NCI-H345 treated with DMSO at 0.1 percent for 48 hours (cell line): ENCODE data around the gene SHLD3.
A peak's percentile ranks its signal among the peaks of the same experiment; 100 is the strongest.
"Not testable (repeated sequence)": the region's sequence is repeated elsewhere in the genome, so short reads cannot be mapped to it uniquely, and the experiment has no call there.

Source experiments
- DNase-seq: peaks from one replicate; lab custom pipeline; 2025; ENCODE audit not compliant: unreplicated experiment; lab: John Stamatoyannopoulos, UW

The SHLD3 gene, protein sequence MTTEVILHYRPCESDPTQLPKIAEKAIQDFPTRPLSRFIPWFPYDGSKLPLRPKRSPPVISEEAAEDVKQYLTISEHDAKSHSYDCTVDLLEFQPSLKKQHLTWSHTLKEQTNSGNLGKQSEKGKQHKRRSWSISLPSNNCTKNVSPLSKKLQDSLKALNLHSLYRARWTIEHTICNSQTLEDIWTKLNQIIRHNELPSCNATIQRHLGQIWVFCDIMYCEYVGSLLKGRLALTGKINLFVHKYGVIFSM

DNA sequence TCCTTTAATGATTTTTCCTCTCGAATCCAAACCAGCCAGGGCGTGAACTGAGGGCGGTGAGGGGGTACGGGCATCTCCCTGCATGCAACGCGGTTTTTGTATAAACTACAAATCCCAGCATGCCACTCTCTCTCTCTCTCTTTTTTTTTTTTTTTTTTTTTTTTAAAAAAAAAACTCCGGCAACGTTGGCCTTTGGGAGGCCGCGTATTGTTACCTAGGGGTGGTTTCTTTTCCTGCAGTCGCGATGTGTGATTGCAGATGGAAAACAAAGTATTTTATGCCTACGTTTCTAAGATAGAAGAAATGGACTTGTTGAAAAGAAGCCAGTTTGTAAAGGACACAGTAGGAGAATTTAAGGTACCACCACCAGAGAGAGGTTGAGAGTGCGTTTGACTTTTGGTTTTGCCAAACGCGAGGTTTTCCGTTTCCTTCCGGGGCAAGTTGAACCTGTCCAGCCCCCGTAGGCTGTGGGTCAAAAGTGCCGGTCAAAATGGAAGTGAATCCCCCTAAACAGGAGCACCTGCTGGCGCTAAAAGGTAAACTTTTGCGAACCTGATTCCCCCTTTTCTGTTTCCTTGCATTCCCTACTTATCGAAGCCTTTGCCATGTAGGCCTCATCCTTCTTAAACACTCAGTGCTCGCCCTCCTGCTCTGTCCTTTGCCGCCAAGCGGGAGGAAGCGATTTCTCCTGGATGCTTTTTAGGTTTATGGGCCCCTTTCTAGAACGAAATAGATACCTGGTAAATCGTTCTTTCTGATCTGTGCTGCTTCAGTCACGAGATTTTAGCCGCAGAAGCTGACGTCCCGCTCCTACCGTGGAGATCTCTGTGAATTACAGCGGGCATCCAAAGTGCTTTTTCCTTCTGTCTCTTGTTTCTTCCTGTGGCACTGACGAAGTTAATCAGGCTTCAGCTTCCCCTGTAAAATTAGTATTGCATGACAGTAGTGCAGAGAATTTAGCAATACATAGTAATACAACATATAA, at the start of gene SHLD3, which contains the start of gene TRAPPC13:
Gene SHLD3 (plus strand): TSS at position 457 of the 985 bp plus-strand sequence. CDS start 4,561 bp downstream, outside the sequence.
Gene TRAPPC13 (plus strand): TSS at position 457 of the 985 bp plus-strand sequence. CDS start 34 bp downstream, at position 491.
- DNase-seq = peak; percentile 93

DNA sequence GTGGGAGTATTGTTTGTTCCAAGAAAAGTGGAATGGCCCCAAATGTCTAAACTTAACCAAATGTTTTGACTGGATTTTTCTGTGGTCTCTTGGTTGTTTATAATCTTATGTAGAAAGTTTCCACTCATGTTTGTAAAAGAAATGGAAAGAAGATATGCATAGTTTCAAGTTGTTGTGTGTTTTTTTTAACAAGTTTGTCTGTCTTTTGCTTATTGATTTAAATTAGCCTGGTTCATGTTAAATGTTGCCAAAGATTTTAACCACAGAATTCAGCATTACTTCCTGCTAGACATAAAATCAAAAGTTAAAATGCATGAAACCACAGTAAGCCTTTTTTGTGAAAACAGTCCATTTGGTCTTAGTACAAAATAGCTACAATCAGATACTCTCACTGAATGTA, 47.7 kb upstream of the SHLD3 start:
- no peak for DNase-seq

DNA sequence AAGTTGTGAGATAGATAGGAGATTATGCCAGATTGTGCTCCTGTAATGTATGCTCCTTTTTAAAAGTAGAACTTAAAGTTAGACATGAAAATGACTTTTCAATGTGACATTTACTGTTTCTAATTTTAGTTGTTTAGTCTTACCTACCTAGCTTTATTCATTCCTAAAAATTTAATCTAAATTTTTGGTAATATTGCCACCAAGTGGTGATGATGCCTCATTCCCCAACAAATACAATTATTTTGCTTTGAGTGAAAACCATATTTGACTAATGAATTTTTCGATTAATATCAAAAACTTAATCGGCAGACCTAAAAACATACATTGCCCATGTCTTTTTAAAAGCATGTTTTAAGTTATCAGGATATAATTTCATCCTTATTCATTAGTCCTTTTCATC, 36.1 kb upstream of the SHLD3 start:
- no peak for DNase-seq

DNA sequence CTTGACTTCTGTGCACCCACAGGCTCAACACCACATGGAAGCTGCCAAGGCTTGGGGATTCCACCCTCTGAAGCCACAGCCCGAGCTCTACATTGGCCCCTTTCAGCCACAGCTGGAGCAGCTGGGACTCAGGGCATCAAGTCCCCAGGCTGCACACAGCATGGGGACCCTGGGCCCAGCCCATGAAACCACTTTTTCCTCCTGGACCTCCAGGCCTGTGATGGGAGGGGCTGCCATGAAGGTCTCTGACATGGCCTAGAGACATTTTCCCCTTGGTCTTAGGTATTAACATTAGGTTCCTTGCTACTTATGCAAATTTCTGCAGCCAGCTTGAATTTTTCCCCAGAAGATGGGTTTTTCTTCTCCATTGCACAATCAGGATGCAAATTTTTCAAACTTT, 23.1 kb upstream of the SHLD3 start:
- not testable (repeated sequence) for DNase-seq

DNA sequence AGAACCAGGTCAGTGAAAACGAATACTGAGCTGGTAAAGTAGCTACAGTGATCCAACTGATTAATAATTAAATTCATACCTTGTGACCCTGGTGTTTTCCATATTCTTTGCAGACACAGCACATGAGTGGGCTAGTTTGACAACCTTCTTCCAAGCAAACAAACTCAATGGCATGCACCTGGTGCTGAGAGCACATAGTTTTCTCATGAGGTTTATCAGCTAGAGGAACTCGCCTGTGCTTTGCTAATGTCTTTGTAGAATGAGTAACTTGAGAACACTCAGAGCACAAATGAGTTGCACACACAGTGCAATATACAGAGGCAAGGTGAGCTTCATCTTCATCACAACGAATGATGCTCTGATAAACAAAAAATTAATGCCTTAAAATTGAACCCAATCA, 13.3 kb upstream of the SHLD3 start:
- DNase-seq = no peak

DNA sequence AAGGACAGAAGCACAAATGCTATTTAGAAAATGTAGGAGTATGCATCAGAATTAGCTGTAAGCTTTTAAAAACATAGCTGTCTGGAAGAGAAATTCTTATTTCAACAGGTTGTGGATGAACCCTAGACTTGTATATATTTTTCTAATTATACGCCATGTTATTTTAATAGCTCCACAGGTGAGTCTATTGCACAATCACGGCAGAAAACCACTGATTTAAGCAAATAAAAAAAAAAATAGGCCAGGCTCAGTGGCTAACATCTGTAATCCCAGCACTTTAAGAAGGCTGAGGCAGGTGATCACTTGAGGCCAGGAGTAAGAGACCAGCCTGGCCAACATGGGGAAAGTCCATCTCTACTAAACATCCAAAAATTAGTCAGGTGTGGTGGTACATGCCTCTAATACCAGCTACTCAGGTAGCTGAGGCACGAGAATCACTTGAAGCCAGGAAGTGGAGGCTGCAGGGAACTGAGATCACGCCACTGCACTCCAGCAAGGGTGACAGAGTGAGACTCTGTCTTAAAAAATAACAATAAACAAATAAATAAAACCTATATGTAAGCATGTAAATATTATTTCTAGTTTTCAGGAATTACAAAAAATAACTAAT, 12.4 kb upstream of the SHLD3 start:
- no peak for DNase-seq

DNA sequence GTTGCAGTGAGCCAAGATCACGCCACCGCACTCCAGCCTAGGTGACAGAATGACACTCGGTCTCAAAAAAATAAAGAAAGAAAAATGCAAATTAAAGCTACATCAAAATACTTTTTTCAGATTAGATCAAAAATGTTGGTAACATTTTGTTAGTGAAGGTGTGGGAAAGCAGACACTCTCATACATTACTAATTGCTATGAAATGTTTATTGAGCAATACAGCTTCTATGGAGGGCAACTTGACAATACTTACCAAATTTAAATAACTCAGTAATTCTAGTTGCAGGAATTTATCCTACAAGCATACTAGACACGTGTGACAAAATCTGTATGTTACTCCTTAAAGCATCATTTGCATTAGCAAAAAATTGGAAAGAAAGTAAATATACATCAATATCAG, 4.8 kb upstream of the SHLD3 start:
- no peak for DNase-seq

DNA sequence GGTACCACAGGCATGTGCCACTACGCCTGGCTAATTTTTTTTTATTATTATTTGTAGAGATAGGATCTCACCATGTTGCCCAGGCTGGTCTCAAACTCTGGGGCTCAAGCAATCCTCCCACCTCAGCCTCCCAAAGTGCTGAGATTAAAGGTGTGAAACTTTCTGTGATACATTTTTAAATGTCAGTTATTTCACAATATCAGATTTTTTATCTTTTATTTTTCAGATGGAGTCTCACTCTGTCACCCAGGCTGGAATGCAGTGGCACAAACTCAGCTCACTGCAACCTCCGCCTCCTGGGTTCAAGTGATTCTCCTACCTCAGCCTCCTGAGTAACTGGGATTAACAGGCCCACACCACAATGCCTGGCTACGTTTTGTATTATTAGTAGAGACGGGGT, 2.9 kb upstream of the SHLD3 start:
- not testable (repeated sequence) for DNase-seq

DNA sequence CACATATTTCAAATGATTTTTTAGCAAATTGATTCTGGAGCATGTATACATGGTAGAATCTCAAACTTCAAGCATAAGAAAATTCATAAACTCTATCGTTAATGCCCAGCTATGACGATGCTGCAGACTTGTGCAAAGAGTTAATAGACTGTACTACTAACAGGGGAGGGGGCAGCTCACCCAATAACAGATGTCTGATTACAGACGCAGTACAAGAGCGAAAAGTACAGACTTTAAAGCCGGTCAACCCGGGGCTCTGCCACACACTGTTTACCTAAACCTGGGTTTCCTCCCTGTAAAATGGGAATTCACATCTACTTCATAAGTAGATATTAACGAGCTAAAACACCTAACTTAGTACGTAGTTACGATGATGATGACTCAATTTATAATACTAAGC, 1.3 kb upstream of the SHLD3 start:
- no peak for DNase-seq

DNA sequence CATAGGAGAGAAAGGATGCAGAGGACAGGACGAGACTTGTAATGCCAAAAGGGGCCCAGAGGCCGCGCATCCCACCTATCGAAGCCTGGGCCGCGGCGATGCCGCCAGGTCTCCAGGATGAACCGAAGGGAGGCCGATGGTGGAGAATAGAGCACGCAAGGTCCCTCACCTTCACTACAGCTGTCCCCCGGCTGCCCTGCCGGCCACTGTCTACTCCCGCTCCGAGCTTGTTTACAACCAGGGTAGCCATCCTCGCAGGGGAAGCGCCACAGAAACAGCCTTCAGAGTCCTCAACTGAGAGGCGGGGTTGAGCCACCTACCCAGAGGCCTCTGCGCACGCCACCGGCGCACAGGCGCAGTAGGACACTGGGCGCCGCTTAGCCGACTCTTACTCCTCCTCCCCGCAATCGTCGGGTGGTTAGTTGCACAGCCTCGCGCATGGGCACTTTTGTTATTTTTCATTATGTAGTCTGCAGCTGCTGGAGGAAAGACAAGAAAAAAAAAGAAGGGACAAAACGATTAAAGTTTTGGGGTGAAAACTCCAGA, 729 bp upstream of the SHLD3 start, which contains the start of gene TRIM23:
Gene TRIM23 (minus strand): TSS at position 309 of the 546 bp plus-strand sequence. CDS start 59 bp downstream, at position 250.
- DNase-seq = peak; percentile 93

DNA sequence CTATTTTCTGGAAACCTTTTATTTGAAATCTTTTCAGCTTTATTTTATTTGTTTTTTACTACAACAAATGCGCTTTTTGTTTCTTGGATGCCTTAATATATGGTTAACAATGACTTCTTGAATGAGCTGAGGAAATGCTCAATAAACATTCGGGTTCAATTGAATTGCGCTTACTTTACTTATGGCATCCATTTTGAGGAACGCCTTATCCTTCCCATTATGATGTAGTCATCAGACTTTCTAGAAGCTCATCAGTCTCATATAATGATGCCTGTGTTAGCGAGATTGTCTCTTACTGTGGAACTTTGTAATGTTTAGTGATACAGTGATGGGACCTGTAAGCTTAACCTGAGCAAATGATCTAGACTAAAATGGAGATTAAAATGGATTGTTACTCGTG, 916 bp downstream of the SHLD3 start:
- DNase-seq = no peak

DNA sequence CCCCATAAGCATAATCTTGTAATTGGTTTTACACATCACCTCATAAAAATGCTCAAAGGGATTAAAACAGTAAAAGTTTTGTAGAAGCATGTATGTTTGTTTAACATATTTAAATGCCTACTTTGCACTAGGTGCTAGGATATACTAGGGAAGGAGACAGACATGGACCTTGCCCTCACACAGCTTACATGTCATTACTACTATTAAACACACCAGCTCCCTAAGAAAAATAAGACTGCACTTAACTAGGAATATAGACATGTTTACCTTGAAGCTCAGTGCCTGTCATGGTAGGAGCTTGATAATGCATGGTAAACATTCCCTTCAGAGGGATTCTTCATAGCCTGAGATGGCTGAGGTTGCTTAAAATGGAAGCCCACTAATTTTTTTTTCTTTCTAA, 6.2 kb downstream of the SHLD3 start:
- DNase-seq = no peak

DNA sequence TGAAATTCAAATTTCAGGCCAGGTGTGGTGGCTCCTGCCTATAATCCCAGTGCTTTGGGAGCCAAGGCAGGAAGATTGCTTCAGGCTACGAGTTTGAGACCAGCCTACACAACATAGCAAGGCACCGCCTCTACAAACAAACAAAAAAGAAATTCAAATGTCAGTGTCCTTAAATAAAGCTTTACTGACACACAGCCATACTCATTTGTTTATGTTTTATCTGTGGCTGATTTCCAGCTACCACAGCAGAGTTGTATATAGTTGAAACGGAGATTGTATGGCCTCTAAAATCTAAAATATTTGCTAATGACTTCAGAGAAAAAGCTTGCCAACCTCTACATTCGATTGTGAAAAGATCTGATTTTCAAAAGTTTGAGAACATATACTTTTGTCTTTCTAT, 15.4 kb downstream of the SHLD3 start:
- no peak for DNase-seq

DNA sequence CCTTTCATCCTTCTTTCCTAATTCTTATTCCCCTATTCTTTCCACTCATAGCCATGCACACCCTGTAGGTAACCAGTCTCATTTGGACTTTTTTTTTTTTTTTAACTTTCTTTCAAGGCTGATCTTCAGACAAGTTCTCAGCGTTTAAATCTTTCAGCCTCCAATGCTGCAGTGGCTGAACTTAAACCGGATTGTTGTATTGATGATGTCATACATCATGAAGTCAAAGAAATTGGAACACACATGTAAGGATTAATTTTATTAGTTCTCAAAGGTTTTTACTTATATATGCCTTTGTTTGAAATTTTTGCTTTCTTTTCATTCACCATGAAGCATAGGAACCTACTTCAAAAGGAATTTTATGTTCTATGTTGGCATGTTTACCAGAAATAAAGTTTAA, 22.1 kb downstream of the SHLD3 start:
- no peak for DNase-seq

DNA sequence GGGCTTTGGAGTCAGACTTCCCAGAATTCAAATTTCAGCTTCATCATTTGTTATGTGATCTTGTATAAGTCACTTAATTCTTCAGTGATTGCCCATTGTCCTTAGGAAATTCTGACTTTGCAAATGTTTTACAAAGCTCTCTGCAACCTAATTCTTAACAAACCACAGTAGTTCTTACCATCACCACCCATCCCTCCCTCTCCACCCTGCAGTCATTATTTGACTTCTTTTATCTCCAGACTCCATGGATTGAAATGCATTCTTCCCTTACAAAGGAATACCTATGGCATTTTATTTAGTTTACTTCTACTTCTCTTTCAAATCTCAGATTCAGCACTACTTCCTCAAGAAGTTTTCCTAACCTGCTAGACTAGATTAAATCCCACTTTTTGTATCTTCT, 23.1 kb downstream of the SHLD3 start:
- no peak for DNase-seq

DNA sequence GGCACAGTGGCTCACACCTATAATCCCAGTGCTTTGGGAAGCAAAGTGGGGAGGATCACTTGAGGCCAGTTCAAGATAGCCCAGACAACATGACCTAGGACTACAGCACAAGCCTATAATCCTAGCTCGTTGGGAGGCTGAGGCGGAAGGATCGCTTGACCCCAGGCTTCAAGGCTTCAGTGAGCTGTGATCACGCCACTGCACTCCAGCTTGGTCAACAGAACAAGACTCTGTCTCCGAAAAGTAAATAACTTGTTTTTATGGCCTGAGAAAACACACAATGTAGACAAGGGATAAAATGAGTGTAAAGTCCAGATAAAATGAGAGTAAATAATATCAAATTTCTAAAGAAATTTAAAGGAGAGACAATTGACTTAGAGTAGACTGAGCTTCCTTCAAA, 26.3 kb downstream of the SHLD3 start:
- no peak for DNase-seq

DNA sequence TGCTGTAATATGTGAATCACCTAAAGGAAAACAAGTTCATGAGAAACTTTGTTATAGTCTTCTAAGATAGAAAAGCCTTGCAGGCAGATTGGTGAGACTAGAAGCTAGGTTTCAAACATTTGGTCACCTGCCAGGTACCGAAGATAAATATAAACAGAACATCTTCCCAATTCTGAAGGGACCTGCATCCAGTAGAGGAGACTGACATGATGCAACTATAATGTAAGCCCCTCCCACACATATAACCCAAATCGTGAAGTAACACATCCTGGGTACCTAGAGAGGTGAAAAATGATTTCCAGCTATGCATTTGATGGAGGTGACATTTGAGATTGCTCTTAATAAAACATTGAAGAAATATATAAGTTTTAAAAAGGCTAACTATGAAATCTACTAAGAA, 29.9 kb downstream of the SHLD3 start:
- no peak for DNase-seq

DNA sequence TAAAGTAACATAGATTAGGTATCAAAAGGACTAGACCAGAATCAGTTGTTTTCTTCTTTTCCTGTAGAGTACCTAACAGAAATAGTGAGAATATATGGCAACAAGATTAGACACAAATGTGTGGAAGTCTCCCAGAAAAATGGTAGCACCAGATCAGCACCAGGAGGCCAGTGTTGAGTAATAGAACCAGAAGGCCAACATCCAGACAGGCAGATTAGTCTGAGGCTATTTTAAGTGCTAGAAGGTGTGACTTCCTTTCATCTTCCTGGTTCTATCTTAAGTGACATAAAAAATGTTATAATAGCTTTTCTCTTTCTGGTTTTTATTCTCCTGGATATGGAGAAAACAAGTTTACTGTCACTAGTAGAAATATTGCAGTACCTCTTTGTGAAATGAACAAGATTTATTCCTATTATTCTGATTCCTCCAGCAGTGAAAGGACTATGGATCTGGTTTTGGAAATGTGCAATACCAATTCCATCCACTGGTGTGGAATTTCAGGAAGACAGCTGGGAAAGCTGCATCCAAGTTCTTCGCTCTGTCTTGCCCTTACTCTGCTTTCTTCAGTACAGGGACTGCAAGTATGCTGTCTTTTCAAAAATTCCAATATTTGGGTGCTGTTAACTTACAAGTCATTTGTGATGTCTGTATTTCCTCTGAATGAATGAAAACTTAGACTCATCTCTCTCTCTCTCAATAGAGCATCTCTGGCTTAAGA, 39.1 kb downstream of the SHLD3 start:
- DNase-seq = no peak

DNA sequence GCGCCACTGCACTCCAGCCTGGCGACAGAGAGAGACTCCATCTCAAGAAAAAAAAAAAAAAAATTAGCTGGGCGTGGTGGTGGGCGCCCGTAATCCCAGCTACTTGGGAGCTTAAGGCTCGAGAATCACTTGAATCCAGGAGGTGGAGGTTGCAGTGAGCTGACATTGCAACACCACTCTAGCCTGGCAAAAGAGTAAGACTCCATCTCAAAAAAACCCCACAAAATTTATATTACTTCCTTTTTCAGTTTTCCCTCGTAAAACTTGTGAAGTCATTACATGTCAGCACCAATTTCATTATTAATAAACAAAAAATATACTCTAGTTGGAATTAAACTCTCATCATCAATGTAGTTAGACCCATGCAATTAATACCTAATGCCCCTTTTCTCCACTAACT, 43.9 kb downstream of the SHLD3 start:
- no peak for DNase-seq

DNA sequence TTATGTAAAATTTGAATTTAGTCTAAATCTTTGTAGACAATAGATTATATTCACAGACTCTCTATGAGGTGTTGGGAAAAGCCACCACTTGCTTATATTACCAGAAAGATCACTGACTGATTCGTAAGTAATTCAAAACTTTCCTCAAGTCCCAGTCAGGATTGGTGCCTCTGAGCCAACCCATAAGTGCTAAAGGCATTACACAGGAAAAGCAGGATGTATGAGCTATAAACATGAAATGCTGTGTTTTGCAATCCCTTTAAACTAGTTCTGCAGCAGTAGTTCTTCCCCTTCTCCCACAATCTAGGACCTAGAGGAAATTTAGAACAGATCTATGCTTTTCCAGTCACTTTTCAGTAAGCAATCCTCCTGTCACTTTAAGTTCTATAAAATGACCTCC, 48.0 kb downstream of the SHLD3 start:
- DNase-seq = no peak

DNA sequence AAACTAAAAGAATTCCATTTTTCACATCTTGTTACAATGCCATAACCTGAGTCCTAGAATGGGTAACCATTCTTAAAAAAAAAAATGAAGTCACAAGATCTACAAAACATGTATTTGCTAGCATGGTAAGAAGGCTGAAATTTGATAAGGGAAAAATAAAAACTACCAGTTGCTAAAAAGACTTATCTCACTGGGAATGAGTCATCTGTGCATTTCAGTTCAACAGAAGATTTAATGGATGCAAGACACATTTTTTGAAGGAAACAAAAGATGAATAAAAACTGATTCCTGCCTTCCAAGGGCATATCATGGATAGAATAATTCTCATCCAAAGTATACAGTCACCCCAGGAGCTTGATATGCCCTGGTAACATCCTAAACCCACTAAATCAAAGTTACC, 49.9 kb downstream of the SHLD3 start:
- DNase-seq = no peak
